Natural killer cell (primary cell): ENCODE data around the gene LACTBL1. TPM values are rescaled to one million over a fixed set of nuclear protein-coding genes. Genes with fewer than 3 reads are reported as not detected.

Experiments
- ATAC-seq, 3 donors: fragments of 150-1000 bp in 2 of 3; fragments of 200-7000 bp in 1 of 3; cut with Tn5 transposase; 1 replicate in 1 of 3; 2 replicates in 2 of 3; pipeline ENCODE4 v1.10.0; 2021; ENCODE audit warnings: mild to moderate bottlenecking in 2 of 3, moderate library complexity in 2 of 3
- DNase-seq, 2 donors: peaks; one replicate each; pipeline versions ENCODE4 v3.0.0 to v3.0.0-alpha.2; 2013 to 2021; ENCODE audit warnings: mixed read lengths in 1 of 2
- H3K27ac ChIP-seq: one replicate; pipeline ENCODE4 v1.5.1; 2013; ENCODE audit warnings: mild to moderate bottlenecking, low read length
- H3K27me3 ChIP-seq: one replicate; pipeline ENCODE4 v1.6.1; 2013; ENCODE audit warnings: low read length; ENCODE audit not compliant: control insufficient read depth, insufficient read depth
- H3K36me3 ChIP-seq: one replicate; pipeline ENCODE4 v1.6.1; 2013; ENCODE audit warnings: low read length; ENCODE audit not compliant: control insufficient read depth, insufficient read depth
- H3K4me1 ChIP-seq: one replicate; pipeline ENCODE4 v1.6.1; 2013; ENCODE audit warnings: low read length; ENCODE audit not compliant: control insufficient read depth, insufficient read depth
- H3K4me3 ChIP-seq: one replicate; pipeline ENCODE4 v1.5.1; 2013; ENCODE audit warnings: low read length
- H3K9me3 ChIP-seq: one replicate; pipeline ENCODE4 v1.6.1; 2013; ENCODE audit warnings: low read length; ENCODE audit not compliant: control insufficient read depth, insufficient read depth
- H3K27ac Mint-ChIP-seq, 2 donors: one replicate each; pipeline ENCODE4 v1.8.0; 2022; ENCODE audit warnings: mild to moderate bottlenecking in 2 of 2, mixed read lengths in 2 of 2, moderate library complexity in 1 of 2
- H3K27me3 Mint-ChIP-seq, 2 donors: one replicate each; pipeline ENCODE4 v1.8.0; 2022; ENCODE audit warnings: low read depth in 2 of 2, mixed read lengths in 2 of 2
- H3K36me3 Mint-ChIP-seq: one replicate; pipeline ENCODE4 v1.8.0; 2022; ENCODE audit warnings: mixed read lengths
- H3K4me1 Mint-ChIP-seq, 2 donors: one replicate each; pipeline ENCODE4 v1.8.0; 2022; ENCODE audit warnings: mixed read lengths in 2 of 2
- H3K4me3 Mint-ChIP-seq: one replicate; pipeline ENCODE4 v1.8.0; 2022; ENCODE audit warnings: mild to moderate bottlenecking, moderate library complexity, mixed read lengths
- H3K9me3 Mint-ChIP-seq, 2 donors: one replicate each; pipeline ENCODE4 v1.8.0; 2022; ENCODE audit warnings: mixed read lengths in 2 of 2
- WGBS: methylation state at CpG from one replicate; pipeline ENCODE4 v1.1.7; 2013; ENCODE audit warnings: missing lambda C conversion rate; ENCODE audit not compliant: insufficient coverage; 5-methylcytosine and 5-hydroxymethylcytosine counted together
- intact Hi-C: fragments of 100-400 bp; cut with micrococcal nuclease; formaldehyde crosslinking; loops from one replicate; pipeline ENCODE4 v1.14.2; 2022
- total RNA-seq, 4 donors: library from RNA; stranded (reverse); fragments of 120-200 nt in 1 of 4; gene quantifications; one replicate each; pipeline versions ENCODE4 v1.2.3 to v1.2.4, GENCODE V29; 2013 to 2022
- TF ChIP-seq, protein P1 (sequence below): fragments of 200-600 bp; IDR thresholded peaks from one replicate; pipeline ENCODE4 v1.8.0; 2022; ENCODE audit warnings: antibody characterized with exemption

LACTBL1 gene
- total RNA-seq, 3 donors from 2014 or later (not counting 1 experiment from before 2014, with no cell fraction given) = not detected

GRCh38 chr1:22913421-22914141, 59.1 kb downstream of the LACTBL1 start:
- TF ChIP-seq, protein P1, sequence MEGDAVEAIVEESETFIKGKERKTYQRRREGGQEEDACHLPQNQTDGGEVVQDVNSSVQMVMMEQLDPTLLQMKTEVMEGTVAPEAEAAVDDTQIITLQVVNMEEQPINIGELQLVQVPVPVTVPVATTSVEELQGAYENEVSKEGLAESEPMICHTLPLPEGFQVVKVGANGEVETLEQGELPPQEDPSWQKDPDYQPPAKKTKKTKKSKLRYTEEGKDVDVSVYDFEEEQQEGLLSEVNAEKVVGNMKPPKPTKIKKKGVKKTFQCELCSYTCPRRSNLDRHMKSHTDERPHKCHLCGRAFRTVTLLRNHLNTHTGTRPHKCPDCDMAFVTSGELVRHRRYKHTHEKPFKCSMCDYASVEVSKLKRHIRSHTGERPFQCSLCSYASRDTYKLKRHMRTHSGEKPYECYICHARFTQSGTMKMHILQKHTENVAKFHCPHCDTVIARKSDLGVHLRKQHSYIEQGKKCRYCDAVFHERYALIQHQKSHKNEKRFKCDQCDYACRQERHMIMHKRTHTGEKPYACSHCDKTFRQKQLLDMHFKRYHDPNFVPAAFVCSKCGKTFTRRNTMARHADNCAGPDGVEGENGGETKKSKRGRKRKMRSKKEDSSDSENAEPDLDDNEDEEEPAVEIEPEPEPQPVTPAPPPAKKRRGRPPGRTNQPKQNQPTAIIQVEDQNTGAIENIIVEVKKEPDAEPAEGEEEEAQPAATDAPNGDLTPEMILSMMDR = no peak
- Mint-ChIP-seq H3K36me3 (no peaks in the 10 kb centered on the region), H3K4me1 (no peaks in the 10 kb centered on the region), H3K27me3 (peaks cover 6 to 9% of the 10 kb centered on the region in 2 donors), H3K4me3 (no peak overlapping the region), H3K9me3 (no peaks in the 10 kb centered on the region), H3K27ac (no peak overlapping the region)
- WGBS = 85% methylated on average over 24 of the region's 24 CpGs
- ATAC-seq = no peak
- Histone ChIP-seq H3K4me1 (no peaks in the 10 kb centered on the region), H3K36me3 (no peaks in the 10 kb centered on the region), H3K27me3 (no peaks in the 10 kb centered on the region), H3K9me3 (no peaks in the 10 kb centered on the region), H3K27ac (no peak overlapping the region), H3K4me3 (no peak overlapping the region)
- intact Hi-C loops = no loop called here
- no peak for DNase-seq

GRCh38 chr1:22912311-22912710, 60.4 kb downstream of the LACTBL1 start:
- intact Hi-C loops = no loop called here
- peaks cover 6 to 9% of the 10 kb centered on the region in 2 donors for H3K27me3 Mint-ChIP-seq
- H3K4me1 Mint-ChIP-seq = no peaks in the 10 kb centered on the region
- no peak for DNase-seq
- H3K9me3 Mint-ChIP-seq = no peaks in the 10 kb centered on the region
- TF ChIP-seq, protein P1 = no peak
- H3K4me3 Mint-ChIP-seq = no peak overlapping the region
- H3K27ac Mint-ChIP-seq = no peak overlapping the region
- no peaks in the 10 kb centered on the region for H3K27me3 ChIP-seq
- no peaks in the 10 kb centered on the region for H3K36me3 ChIP-seq
- H3K4me1 ChIP-seq = no peaks in the 10 kb centered on the region
- H3K9me3 ChIP-seq = no peaks in the 10 kb centered on the region
- 92% methylated on average over 15 of the region's 16 CpGs for WGBS
- H3K4me3 ChIP-seq = no peak overlapping the region
- no peak overlapping the region for H3K27ac ChIP-seq
- no peak for ATAC-seq
- no peaks in the 10 kb centered on the region for H3K36me3 Mint-ChIP-seq

GRCh38 chr1:22910986-22911651, 61.5 kb downstream of the LACTBL1 start:
- H3K27me3 Mint-ChIP-seq = peaks cover 6 to 9% of the 10 kb centered on the region in 2 donors
- intact Hi-C loops = no loop called here

More at GRCh38 chr1:22910986-22911651, 61.5 kb downstream of the LACTBL1 start:
- H3K36me3 ChIP-seq = no peaks in the 10 kb centered on the region
- H3K9me3 ChIP-seq = no peaks in the 10 kb centered on the region
- H3K9me3 Mint-ChIP-seq = no peaks in the 10 kb centered on the region
- no peaks in the 10 kb centered on the region for H3K36me3 Mint-ChIP-seq
- no peaks in the 10 kb centered on the region for H3K4me1 Mint-ChIP-seq
- no peak overlapping the region for H3K4me3 Mint-ChIP-seq
- no peak for ATAC-seq
- no peak overlapping the region for H3K27ac ChIP-seq
- no peak overlapping the region for H3K4me3 ChIP-seq
- no peaks in the 10 kb centered on the region for H3K27me3 ChIP-seq
- no peak for DNase-seq
- TF ChIP-seq, protein P1 = no peak
- H3K4me1 ChIP-seq = no peaks in the 10 kb centered on the region
- 79% methylated on average over 3 of the region's 5 CpGs for WGBS
- H3K27ac Mint-ChIP-seq = no peak overlapping the region
